HG02840 (cell line): ENCODE measurements around the gene BGLAP.
"Not testable (repeated sequence)": the region's sequence is repeated elsewhere in the genome, so short reads cannot be mapped to it uniquely, and the experiment has no call there.

Experiments
- ATAC-seq: cut with Tn5 transposase; IDR thresholded peaks from one replicate; pipeline ENCODE4 v1.9.1; 2021; ENCODE audit warnings: mild to moderate bottlenecking, moderate library complexity, moderate number of reproducible peaks; ENCODE audit not compliant: unreplicated experiment, low FRiP score

The BGLAP gene

GRCh38 chr1:156241926-156242325 lies at the start of gene BGLAP:
Gene BGLAP (plus strand): TSS chr1:156242184. CDS start chr1:156242232, 48 bp downstream.
- ATAC-seq, result no peak

GRCh38 chr1:156193208-156193487 lies 48.8 kb upstream of the BGLAP start:
- no peak for ATAC-seq

GRCh38 chr1:156193488-156194299 lies 48.3 kb upstream of the BGLAP start, which contains the start of gene SLC25A44:
Gene SLC25A44 (plus strand): TSS chr1:156194104. CDS start chr1:156199848, 5,744 bp downstream.
- peak; percentile 95 for ATAC-seq

- ATAC-seq, result peak; percentile 6
These were observed 47.7 kb upstream of the BGLAP start for GRCh38 chr1:156194300-156194652.

- ATAC-seq, result no peak
These were observed 46.1 kb upstream of the BGLAP start for GRCh38 chr1:156195853-156196252.

- ATAC-seq, result no peak
These were observed 45.5 kb upstream of the BGLAP start for GRCh38 chr1:156196445-156196844.

GRCh38 chr1:156198831-156199349 lies 43.1 kb upstream of the BGLAP start:
- ATAC-seq, result no peak

- no peak for ATAC-seq
These were observed 41.9 kb upstream of the BGLAP start for GRCh38 chr1:156200044-156200443.

- no peak for ATAC-seq
These were observed 38.7 kb upstream of the BGLAP start for GRCh38 chr1:156203331-156203730.

- no peak for ATAC-seq
These were observed 37.3 kb upstream of the BGLAP start for GRCh38 chr1:156204686-156205085.

GRCh38 chr1:156211243-156211642 lies 30.7 kb upstream of the BGLAP start:
- no peak for ATAC-seq

GRCh38 chr1:156212130-156212529 lies 29.9 kb upstream of the BGLAP start:
- ATAC-seq, result no peak

- ATAC-seq, result peak; percentile 89
These were observed 28.9 kb upstream of the BGLAP start, which contains the start of gene PMF1 for GRCh38 chr1:156212833-156213643. Gene PMF1 (plus strand): TSS chr1:156213007. CDS start chr1:156213016, 9 bp downstream.

GRCh38 chr1:156213644-156213966 lies 28.4 kb upstream of the BGLAP start:
- ATAC-seq, result no peak

GRCh38 chr1:156214024-156214748 lies 27.8 kb upstream of the BGLAP start:
- no peak for ATAC-seq

- ATAC-seq, result not testable (repeated sequence)
These were observed 25.5 kb upstream of the BGLAP start for GRCh38 chr1:156216361-156217086.

GRCh38 chr1:156217871-156218270 lies 24.1 kb upstream of the BGLAP start:
- ATAC-seq, result no peak

GRCh38 chr1:156220226-156220625 lies 21.8 kb upstream of the BGLAP start:
- ATAC-seq, result no peak

GRCh38 chr1:156221986-156222692 lies 19.8 kb upstream of the BGLAP start:
- ATAC-seq, result no peak

GRCh38 chr1:156225677-156226014 lies 16.3 kb upstream of the BGLAP start:
- ATAC-seq, result no peak
